Measurements from ENCODE around the gene MAD1L1.
"Not testable (repeated sequence)": the region's sequence is repeated elsewhere in the genome, so short reads cannot be mapped to it uniquely, and the experiment has no call there.

Gene MAD1L1

DNA sequence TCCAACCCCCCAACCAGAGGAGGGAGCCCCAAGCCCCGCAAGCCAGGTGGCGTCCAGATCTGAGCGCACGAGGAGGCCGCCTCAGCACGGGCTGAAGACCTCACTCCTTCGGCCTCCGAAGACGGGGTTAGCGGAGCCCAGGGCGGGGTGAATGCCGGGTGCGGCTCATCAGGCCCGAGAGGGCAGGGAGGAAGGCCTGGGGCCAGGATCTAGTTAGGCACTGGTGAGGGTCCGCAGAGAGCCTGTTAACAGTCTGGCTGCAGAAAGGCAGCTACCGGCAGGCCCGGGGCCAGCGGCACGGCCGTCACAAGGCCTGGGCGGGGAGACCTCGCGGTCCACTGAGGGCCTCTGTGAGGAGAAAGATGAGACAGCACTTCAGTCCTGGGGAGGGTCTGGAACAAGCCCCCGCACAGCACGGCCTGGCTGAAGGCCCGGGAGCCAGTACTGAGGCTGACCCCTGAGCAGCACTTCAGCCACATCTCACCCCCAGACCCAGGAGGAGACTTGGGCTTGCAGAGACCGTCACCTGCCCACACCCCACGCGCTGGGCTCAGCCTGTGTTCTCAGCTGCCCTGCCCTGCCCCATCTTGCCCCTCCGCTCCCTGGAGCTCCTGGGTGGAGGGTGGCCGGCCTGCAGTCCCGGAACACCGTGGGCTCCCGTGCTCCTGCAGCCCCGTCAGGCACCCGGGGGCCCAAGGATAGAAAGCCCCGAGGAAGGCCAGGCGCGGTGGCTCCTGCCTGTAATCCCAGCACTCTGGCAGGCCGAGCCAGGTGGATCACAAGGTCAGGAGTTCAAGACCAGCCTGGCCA lies 369.4 kb downstream of the MAD1L1 start:
- H3K9me3 ChIP-seq = no peaks in the 10 kb centered on the region
- in situ Hi-C loops (cut with MboI; ENCODE audit: low sequenced_read_pairs) = no loop called here
- no peaks in the 10 kb centered on the region for H3K4me1 ChIP-seq
- no peak for DNase-seq (ENCODE audit: low spot score in 2 of 2)
- H3K4me3 ChIP-seq = no peak overlapping the region
- no peaks in the 10 kb centered on the region for H3K27me3 ChIP-seq (ENCODE audit: low read depth)
- H3K36me3 ChIP-seq (replicated peaks) = no peaks in the 10 kb centered on the region

DNA sequence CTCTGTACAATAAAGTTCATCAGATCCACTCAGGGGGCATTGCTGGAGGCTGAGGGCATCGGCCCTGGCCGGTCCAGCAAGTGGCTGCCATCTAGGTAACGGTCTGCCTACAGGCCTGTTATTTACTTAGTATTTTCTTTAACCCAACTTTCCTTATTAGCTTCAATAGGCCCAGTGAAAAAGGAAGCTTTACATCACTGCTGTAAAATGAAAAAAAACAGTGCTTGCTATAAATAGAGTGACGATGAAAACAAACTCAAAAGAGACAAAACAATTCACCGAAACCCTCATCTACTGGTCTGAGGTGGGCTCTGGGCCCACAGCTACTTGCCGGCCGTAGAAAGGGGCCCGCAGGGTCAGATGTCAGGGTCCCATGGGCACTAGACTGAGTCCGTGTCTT lies 370.2 kb downstream of the MAD1L1 start:
- in situ Hi-C loops (cut with MboI; ENCODE audit: low sequenced_read_pairs) = no loop called here
- H3K36me3 ChIP-seq (replicated peaks) = no peaks in the 10 kb centered on the region
- H3K4me3 ChIP-seq = no peak overlapping the region
- no peaks in the 10 kb centered on the region for H3K27me3 ChIP-seq (ENCODE audit: low read depth)
- DNase-seq (ENCODE audit: low spot score in 2 of 2) = no peak
- no peaks in the 10 kb centered on the region for H3K9me3 ChIP-seq
- no peaks in the 10 kb centered on the region for H3K4me1 ChIP-seq

DNA sequence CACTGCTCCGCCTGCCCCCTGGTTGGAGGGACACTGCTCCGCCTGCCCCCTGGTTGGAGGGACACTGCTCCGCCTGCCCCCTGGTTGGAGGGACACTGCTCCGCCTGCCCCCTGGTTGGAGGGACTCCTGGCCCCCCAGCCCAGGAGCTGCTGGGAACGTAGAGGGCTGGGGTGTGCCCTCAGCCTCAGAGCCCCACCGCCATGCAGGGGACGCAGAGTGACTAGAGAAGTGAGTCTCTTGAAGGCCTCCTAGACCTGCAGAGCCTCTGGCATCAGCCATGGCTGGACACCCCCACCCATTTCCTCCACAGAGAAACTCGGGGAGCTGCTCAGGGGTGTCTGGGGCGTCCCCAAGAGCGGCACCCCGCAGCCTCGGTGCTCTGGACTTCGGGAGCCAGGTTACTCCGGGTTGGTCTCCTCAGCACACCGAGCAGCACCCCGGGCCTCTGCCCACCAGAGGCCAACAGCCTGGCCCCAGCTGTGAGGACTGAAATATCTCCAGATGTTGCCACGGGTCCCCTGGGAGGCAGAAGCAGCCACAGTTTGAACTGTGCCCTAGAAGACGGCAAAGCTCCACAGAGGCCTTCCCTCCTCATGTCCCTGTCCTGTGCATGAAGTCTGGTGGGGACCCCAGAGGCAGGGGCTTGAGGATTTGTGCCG lies 370.8 kb downstream of the MAD1L1 start:
- DNase-seq (ENCODE audit: low spot score in 2 of 2) = no peak
- in situ Hi-C loops (cut with MboI; ENCODE audit: low sequenced_read_pairs) = no loop called here
- Histone ChIP-seq H3K4me1 (no peaks in the 10 kb centered on the region), H3K36me3 (replicated peaks) (no peaks in the 10 kb centered on the region), H3K27me3 (ENCODE audit: low read depth) (no peaks in the 10 kb centered on the region), H3K4me3 (no peak overlapping the region), H3K9me3 (no peaks in the 10 kb centered on the region)

DNA sequence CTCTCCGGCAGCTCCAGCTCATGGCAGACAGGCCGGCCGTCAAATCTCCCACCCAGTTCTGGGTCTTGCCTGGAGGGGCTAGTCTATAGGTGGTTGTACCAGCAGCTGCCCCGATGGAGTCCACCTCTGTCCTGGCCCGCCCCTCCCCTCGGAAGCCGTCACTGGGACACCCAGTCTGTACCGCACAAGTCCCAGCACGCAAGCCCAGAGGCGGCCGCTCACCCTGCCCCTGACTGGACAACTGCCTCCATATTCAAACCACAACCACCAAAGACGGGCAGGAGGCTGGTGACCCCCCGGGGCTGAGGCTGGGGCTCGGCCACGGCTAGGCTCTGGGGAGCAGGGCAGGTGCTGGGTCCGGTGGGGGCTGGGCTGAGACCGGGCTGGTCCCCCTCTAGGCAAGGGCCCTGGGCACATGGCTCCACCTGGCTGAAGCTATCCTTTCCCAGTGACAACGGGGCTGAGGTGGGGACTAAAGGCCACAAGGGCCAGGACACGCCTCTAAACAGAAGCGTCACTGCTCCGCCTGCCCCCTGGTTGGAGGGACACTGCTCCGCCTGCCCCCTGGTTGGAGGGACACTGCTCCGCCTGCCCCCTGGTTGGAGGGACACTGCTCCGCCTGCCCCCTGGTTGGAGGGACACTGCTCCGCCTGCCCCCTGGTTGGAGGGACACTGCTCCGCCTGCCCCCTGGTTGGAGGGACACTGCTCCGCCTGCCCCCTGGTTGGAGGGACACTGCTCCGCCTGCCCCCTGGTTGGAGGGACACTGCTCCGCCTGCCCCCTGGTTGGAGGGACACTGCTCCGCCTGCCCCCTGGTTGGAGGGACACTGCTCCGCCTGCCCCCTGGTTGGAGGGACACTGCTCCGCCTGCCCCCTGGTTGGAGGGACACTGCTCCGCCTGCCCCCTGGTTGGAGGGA lies 371.6 kb downstream of the MAD1L1 start:
- in situ Hi-C loops (cut with MboI; ENCODE audit: low sequenced_read_pairs); H3K4me3 ChIP-seq; H3K36me3 ChIP-seq (replicated peaks); DNase-seq (ENCODE audit: low spot score in 2 of 2); H3K9me3 ChIP-seq; H3K4me1 ChIP-seq; H3K27me3 ChIP-seq (ENCODE audit: low read depth): not testable (repeated sequence)

DNA sequence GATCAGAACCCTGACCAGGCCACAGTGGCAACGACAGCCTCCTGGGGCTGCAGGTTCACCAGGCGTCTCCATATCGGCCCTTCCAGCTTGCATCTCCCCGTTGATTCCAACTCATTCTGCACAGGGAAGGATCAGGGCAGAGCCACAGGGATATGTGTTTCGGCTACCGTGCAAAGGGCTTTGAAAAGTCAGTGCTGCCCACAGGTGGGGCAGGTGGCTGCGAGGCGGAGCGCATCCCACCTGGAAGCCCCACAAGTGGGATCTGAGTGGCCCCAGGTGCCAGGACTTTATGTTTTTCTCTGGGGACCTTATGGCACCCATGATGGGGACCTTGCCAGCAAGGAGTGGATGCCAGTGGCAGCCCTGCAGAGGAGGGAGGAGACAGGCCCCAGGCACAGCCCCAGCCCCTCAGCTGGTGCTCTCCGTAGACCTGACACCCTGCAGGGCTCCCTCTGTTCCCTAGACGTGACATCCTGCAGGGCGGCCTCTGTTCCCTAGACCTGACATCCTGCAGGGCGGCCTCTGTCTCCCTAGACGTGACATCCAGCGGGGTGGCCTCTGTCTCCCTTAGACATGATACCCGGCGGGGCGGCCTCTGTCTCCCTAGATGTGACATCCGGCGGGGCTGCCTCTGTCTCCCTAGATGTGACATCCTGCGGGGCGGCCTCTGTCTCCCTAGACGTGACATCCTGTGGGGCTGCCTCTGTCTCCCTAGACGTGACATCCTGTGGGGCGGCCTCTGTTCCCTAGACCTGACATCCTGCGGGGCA lies 373.3 kb downstream of the MAD1L1 start:
- H3K27me3 ChIP-seq (ENCODE audit: low read depth) = no peaks in the 10 kb centered on the region
- H3K4me3 ChIP-seq = no peak overlapping the region
- H3K4me1 ChIP-seq = no peaks in the 10 kb centered on the region
- no peaks in the 10 kb centered on the region for H3K36me3 ChIP-seq (replicated peaks)
- no peak for DNase-seq (ENCODE audit: low spot score in 2 of 2)
- no peaks in the 10 kb centered on the region for H3K9me3 ChIP-seq
- in situ Hi-C loops (cut with MboI; ENCODE audit: low sequenced_read_pairs) = no loop called here

DNA sequence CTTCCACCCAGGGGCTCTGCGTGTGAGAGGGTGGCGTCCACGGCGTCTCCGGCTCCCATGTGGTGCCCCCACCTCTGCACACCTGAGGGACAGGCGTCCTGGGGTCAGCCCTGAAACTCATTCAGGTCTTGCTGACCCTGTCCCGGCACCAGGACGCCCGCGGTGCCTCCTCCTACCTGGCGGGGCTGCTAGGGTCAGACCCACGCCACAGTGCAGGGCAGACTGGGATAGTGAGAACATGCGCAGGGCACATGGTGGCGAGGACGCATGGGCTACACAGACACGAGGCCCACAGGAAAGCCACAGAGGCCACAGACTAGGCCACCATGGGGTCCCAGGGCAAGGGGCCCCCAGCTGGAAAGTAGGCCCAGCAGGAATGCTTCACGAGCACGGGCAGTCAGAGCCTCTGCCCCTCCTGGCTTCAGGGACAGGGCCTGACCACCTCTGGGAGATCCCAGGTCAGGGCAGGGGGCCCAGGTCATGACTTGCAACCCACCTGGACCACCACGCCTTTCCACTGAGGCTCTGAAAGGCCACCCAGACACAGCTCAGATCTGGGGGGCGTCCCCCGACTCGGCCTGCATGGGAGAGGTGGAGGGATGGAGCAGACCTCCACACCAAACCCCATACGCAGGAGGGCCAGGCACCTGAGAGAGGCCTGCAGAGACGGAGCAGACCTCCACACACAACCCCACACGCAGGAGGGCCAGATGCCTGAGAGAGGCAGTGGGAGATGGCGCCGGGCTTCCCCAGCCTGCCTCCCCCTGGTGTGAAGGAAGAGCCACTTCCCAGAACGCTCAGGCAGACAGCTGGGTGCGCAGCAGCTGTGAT lies 374.1 kb downstream of the MAD1L1 start:
- Histone ChIP-seq H3K36me3 (replicated peaks) (no peaks in the 10 kb centered on the region), H3K4me3 (no peak overlapping the region), H3K27me3 (ENCODE audit: low read depth) (no peaks in the 10 kb centered on the region), H3K9me3 (no peaks in the 10 kb centered on the region), H3K4me1 (no peaks in the 10 kb centered on the region)
- in situ Hi-C loops (cut with MboI; ENCODE audit: low sequenced_read_pairs) = no loop called here
- no peak for DNase-seq (ENCODE audit: low spot score in 2 of 2)

DNA sequence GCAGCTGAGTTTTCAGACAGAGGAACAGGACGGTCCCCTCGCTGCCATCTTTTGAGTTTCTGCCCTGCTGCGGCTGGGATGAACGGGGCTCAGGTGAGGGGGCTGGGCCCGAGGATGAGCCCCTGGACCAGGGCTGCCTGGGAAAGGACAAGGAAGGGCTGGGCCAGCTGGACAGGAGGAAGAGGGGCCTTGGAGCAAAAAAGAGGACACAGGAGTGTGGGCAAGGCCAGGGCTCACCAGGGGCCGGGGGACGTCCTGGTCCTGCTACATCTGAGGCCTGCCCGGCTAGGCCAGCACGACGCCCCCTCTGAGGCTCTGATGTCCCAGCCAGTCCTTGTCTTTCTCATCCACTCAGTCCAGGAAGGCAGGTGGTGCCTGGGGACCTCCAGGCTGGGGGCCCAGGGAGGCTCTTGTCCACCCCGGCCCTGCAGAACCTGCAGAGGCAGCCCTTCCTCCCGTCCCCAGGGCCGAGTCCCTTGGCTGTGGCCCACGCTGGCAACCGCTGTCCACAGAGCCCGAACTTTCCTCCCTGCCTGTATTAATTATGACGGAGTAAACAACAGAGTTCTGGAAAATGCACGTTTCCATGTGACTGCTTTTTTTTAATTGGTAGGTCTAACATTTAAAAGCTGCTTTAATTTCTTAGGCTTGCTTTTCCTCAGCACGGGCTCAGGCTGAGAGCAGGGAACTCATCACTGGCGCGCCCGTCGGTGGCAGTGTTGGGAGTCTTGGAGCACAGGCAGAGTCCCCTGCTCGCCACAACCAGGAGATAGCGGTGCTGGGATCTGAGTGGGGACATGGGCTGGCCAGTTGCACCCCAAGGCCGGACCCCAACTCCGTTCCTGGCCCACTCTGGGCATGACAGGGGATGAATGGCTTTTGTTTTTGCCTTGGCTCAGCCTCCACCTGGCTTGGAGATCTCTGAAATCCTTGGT lies 375.0 kb downstream of the MAD1L1 start:
- Histone ChIP-seq H3K36me3 (replicated peaks) (no peaks in the 10 kb centered on the region), H3K27me3 (ENCODE audit: low read depth) (no peaks in the 10 kb centered on the region), H3K9me3 (no peaks in the 10 kb centered on the region), H3K4me3 (no peak overlapping the region), H3K4me1 (no peaks in the 10 kb centered on the region)
- in situ Hi-C loops (cut with MboI; ENCODE audit: low sequenced_read_pairs) = no loop called here
- no peak for DNase-seq (ENCODE audit: low spot score in 2 of 2)

DNA sequence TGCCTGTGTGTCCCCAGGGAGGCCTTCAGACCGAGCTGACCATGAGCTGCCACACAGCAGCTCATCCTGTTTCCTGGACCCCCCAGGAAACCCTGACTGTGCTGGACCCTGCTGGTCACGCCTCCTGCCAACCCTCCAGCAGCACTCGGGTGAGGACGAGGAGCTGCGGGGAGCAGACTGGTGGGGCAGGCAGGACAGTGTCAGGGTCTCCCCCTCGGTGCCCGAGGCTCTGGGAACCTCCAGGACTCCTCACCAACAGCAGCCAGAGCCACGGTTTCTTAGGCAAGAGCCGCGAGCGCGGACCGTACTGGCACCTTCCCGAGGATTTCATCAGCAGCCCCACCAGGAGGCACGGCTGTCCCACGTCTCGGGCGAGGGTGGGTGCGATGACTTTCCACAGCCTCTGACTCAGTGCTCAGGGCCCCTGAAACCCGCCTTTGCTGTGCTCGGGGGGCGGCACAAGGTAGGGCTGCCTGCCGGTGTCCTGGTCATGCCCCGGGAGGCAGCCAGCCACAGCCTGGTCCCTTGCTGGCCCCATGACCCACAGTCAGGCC lies 375.8 kb downstream of the MAD1L1 start:
- in situ Hi-C loops (cut with MboI; ENCODE audit: low sequenced_read_pairs) = no loop called here
- no peaks in the 10 kb centered on the region for H3K36me3 ChIP-seq (replicated peaks)
- no peak overlapping the region for H3K4me3 ChIP-seq

DNA sequence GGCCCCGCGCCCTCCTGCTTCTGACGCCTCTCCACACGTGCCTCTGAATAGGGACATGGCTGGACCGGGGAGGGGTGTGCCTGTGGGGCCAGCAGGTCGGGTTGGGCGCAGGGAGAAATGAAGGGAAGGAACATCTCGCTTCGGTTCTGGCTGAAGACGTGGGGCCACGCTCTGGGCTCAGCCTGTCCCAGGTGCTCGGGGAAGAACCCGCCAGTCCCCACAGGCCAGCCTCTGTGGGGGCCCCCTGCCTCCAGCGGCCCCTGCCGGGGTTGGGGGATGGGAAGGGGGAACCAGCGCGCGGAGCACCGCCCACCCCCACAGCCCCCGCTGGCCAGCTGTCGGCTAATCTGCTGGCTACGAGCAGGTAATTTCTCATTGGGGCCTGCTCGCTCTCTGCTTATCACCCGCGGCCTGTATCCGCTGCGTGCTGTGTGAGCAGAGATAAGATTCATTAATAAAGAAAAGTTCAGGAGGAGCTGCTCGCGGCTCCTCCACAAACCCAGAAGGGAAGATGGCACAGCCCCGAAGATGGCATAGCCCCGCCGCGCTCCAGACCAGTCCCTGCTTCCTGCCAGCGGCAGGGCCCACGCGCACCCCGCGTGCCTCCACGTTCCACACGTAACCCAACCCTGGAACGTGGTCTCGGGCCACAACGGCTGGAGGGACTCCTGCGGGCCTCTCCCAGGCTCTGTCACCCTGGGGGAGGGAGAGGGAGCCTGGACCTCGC lies 376.4 kb downstream of the MAD1L1 start:
- no peaks in the 10 kb centered on the region for H3K9me3 ChIP-seq
- no peaks in the 10 kb centered on the region for H3K4me1 ChIP-seq
- no peak overlapping the region for H3K4me3 ChIP-seq
- DNase-seq (ENCODE audit: low spot score in 2 of 2) = no peak
- in situ Hi-C loops (cut with MboI; ENCODE audit: low sequenced_read_pairs) = no loop called here
- H3K36me3 ChIP-seq (replicated peaks) = no peaks in the 10 kb centered on the region
- H3K27me3 ChIP-seq (ENCODE audit: low read depth) = no peaks in the 10 kb centered on the region

More for the DNA sequence above, 375.8 kb downstream of the MAD1L1 start:
- Histone ChIP-seq H3K9me3 (no peaks in the 10 kb centered on the region), H3K4me1 (no peaks in the 10 kb centered on the region), H3K27me3 (ENCODE audit: low read depth) (no peaks in the 10 kb centered on the region)
- DNase-seq (ENCODE audit: low spot score in 2 of 2) = no peak

DNA sequence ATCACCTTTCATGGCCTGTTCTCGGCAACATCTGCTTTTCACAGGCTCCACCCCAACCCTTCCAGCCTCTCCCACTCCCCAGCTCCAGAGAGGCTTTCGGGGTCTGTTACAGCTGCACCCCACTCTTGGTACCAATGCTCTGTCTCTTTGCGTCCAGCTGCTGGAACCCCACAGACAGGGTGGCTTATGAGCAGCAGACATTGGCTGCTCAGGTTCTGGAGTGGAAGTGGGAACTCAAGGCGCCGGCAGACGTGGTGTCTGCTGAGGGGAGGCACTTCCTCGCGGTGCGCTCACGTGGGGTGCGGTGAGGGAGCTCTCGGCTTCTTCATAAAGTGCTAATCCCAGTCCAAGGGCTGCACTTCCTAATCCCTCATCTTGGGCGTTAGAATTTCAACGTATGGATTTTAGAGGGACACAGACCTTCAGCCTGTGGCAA lies 377.0 kb downstream of the MAD1L1 start:
- in situ Hi-C loops (cut with MboI; ENCODE audit: low sequenced_read_pairs) = no loop called here
- H3K36me3 ChIP-seq (replicated peaks) = no peaks in the 10 kb centered on the region
- no peaks in the 10 kb centered on the region for H3K4me1 ChIP-seq
- no peak overlapping the region for H3K4me3 ChIP-seq
- H3K27me3 ChIP-seq (ENCODE audit: low read depth) = no peaks in the 10 kb centered on the region
- no peak for DNase-seq (ENCODE audit: low spot score in 2 of 2)
- no peaks in the 10 kb centered on the region for H3K9me3 ChIP-seq
